Measurements from ENCODE around the gene RNF220.

RNF220 gene

GRCh38 chr1:44636688-44637598, 231.9 kb downstream of the RNF220 start:
- no peak for DNase-seq (ENCODE audit: low read depth)

DNA sequence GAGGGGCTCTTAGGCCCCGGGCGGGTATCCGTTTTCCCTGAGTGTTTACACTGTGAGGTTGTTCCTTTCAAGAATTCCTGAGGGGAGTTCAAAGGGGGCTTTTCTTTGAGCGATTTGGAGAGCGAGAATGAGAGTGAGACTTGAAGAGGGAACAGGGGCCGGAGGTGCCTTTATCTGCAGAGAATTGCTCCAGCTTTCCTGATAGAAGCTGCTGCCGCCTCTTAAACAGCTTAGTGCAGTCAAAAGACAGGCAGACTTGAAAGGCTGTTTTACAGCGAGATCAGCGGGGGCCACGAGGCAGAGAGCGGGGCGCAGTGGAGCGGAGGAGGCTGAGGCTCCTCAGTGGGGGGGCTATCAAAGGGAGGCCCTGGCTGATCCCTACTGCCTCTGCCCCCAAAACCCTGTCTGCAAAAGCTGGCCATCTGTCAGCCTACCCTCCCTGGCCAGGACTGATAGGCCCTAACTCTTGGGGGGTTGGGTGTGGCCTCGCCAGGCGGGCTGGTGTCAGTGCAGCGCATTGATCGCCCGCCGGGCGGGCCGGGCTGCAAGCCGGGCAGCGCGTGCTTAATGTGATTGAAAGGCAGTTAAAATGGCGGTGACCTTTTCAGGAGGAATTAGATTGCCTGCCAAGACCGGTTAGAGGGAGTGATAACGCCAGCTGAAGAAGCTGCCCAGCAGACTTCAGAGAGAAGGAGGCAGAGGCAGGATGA, 232.8 kb downstream of the RNF220 start:
- DNase-seq (ENCODE audit: low read depth), result no peak

DNA sequence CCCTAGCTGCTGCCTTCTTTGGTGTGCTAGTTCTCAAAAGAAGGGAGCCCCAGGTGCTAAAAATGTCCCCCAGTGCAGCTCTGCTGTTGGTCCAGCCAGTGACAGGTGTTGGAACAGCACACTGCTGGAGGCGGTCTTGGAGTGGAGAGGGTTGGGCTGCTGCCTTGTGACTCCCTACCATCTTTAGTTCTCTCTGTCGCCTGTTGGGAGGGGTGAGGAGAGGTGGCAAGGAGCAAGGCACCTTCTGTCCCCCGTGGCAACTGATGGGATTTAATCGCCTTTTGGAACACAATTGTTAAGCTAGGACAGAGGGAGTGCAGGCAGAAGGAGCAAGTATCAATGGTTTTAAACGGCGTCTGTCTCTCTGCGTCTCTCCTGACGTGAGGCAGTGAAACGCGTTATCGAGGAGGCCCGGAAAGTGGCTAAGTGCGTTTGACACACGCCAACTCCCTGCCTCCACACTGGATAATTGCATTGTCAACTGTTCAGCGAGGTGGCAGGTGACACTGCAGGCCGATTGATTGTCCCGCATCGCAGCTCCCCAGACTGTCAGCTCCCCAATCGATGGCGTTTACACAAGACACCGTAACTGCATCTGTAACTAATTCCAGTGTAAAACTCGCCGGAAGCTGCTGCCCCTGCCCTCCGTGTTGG, 235.3 kb downstream of the RNF220 start:
- DNase-seq (ENCODE audit: low read depth), result no peak

DNA sequence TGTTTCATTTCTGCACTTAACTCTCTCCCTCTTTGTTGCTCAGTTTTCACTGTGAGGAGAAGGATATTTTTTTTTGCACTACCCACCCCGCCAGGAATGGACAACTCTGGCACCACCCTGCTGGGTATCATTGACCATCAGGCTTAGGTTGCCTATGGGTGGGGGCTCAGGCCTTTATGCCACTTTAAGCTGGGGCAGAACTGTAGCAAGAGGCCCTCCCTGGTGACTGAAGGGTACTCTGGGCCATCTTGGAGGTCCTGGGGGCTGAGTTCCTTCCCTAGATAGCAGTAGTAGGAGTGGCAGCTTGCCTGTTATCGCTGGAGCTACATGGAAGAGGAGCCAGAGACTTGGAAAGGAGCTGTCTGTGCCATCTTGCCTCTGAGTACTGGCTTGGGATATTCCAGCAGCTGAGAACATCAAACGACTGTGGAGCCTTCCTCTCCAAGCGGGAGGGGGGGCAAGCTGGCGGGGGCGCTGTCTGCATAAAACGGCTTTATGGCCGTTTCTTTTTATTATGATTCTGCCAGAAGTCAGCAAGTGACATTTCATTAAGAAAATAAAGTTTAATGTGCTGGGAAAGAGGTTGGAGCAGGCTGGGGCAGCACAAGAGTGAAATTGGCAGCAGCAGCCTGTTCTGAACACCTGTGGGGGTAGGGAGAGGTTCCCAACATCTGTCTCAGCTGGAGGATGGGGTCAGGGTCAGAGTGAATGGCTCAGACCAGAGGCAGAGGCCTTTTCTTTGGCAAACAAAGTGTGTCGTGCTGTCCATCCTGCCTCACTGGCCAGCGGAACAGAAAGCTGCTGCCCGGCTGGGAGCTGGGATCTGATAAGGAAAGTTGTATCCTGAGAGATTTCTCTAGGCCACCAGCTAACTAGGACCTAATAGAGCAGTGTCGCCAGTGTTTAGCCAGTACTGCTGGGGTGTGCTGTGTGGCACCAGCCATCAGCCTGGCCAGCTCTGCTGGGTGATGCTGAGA, 236.4 kb downstream of the RNF220 start:
- no peak for DNase-seq (ENCODE audit: low read depth)

GRCh38 chr1:44642255-44642654, 237.2 kb downstream of the RNF220 start:
- DNase-seq (ENCODE audit: low read depth), result no peak

DNA sequence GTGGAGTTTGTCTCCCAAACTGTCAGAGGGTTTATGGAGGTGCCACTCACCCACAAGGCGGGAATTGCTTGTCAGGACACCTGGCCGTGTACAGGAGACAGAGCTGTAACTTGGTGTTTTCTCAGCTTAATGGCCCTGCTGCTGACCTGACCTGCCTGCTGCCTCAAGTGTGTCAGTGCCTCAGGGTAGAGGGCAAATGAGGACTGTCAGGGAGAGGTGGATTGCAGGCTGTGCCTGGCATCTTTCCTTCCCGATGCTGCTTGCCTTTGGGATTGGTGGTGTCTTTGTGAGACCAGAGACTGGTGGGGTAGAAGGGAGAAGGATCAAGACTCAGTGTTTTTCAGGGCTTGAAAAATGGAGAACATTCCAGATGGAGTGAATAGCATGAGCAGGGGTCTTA, 237.9 kb downstream of the RNF220 start:
- no peak for DNase-seq (ENCODE audit: low read depth)

DNA sequence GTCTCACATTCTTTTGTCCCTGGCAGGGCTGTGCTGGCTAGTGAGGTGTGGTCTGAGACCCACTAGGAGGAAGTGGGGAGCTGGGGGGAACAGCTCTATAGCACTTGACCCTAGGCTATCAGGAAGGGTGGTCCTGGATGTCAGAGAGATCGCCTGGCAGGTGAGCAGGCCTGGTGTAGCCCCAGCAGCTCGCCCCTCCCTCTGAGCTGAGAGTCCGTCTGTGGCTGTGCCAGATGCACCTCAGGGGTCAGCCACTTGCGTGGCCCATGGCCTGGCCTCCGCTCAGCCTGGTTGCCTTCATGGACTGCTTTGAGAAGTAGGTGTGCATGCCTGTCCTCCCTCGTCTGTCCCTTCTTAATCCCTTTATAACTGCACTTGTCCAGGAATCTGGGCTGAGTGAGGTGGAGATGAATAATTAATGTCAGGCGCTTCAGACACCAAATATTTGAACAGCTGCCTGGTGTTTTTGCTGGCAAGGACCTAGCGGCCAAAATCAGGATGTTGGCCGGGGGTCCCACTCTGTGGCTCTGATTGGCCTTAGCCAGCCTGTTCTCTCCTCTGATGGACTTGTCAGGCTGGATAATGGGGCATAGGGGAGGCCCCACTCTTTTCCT, 238.8 kb downstream of the RNF220 start:
- no peak for DNase-seq (ENCODE audit: low read depth)

DNA sequence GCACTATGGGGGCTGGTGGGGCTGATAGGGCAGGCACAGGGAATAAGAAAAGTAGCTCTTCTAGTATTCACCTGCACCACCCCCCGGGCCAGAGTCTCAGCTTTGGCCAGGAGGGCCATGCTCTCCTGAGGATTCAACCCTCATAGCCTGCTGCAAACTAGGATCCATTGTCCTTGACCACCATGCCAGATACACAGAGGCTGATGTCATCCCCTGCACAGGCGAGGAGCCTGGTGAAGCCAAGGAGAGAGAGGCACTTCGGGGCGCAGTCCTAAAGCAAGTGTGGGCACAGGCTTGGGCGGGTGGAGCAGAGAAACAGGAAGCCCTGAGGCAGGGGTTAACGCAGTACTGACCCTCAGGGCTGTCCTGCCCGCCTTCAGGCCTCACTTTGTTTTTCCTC, 239.8 kb downstream of the RNF220 start:
- DNase-seq (ENCODE audit: low read depth), result no peak

DNA sequence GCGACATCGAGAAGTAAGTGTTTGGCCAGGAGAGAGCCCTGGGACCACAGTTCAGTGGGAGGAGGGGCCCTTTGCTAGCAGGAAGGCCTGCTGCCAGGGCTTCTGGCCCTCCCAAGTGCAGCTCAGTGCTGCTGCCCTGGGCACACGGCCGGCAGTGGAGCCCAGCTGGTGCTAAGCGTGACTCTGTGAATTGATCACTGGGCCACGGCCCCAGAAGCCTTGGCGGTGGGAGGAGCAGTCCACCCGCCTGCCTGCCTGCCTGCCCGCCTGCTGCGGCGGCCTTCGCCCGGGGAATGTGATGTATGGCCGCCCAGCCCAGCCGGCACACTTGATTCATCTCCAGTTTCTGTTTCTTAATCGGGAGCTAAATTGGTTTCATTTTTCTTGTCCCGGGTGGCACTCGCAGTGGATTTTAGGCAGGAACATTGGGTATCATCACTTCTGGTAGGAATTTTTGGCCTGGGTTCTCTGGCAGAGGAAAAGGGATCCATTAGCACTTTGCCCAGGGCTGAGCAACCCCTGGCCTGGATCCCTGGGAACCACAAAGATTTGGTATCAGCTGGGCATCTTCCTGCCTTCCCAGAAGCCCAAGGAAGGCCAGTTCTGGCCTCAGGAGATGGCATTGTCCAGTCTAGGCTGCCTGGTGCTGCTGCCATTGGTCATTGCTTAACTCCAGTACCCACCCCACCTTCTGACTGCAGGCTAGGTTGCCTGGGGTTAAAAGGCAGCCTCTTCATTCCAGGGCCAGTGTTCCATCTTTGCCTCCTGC, 240.6 kb downstream of the RNF220 start:
- DNase-seq (ENCODE audit: low read depth), result no peak

DNA sequence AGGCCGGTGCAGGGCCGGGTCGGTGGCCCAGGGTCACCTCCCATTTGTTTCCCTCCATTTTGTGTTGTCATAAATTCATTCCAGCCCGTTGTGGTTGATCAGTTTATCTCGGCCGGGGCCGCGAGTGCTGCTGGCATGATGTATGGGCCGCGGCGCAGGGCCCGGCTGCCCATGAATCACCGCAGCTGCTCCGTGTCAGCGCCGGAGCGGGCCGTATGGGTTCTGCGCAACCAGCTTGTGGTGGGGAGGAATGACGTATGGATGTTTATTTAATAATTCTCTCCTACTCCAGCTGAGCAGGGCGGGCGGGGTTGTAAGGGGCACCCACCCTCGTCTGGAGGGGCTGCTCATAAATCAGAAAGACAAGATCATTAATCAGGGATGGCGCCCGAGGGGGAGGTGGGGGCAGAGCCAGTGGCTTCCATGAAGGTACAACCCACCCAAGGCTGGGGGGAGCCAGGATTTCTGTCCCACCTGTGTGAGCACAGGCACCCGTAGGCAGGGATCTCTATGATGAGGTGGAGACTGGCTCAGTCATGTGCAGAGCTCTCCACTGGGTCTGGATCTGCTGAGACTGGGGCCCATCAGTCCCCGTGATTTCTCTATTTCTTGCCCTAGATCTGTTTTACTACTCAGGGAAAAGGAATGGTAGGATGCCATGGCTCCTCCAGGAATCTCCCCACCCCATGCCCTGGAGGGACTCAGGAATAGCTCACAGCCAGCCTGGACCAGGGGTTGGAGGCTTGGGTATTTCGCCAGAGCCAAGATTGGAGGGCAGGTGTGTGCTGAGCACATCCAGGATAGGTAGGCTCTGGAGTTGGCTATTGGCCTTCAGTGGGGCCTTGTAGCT, 241.4 kb downstream of the RNF220 start:
- no peak for DNase-seq (ENCODE audit: low read depth)

DNA sequence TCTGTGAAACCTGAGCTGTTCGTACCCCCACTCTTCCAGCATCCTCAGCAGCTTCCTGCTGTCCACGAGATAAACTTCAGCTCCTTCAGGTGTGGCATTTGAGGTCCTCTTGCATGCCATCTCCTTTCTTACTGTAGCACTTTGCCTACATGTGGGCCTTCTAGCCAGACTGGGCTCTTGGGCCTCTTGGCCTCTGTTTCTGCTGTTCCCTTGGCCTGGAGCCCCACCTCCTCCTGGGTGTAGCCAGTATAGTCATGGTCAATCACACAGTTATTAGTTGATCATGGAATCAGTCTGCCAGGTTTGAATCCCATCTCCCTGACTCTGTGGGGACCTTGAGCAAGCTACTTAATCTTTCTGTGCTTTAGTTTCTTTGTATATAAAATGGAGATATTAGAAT, 242.8 kb downstream of the RNF220 start:
- DNase-seq (ENCODE audit: low read depth), result no peak

DNA sequence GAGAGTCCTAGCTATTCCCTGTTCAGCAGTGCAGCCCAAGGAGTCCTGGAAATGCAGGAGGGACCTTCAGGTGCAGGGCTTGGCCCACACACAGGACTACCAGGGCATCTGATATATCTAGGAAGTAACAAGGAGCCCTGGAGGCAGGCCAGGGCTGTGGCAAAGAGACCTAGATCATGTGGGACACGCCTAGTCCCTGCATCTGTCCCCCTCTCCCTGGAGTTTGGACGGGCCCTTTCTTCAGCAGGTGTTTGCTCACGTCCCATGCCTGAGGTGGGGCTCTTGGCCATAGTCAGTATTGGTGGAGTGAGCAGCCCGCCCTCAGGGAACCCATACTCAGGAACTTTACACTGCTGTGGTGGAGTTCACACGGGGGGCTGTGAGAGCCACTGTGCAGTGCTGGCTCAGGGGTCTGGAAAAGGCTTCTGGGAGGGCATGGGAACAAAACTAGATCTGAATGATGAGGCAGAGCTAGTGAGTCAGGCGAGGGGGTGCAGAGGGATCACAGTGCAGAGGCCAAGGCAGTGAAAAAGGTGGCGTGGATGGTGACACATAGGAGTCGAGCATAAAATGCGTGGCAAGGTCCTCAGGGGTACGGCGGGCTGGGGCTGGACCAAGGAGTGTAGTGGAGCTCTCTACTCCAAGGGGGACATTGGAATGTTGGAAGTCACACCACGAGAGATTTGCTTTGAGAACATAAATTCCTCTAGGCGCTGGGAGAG, 243.6 kb downstream of the RNF220 start:
- no peak for DNase-seq (ENCODE audit: low read depth)

DNA sequence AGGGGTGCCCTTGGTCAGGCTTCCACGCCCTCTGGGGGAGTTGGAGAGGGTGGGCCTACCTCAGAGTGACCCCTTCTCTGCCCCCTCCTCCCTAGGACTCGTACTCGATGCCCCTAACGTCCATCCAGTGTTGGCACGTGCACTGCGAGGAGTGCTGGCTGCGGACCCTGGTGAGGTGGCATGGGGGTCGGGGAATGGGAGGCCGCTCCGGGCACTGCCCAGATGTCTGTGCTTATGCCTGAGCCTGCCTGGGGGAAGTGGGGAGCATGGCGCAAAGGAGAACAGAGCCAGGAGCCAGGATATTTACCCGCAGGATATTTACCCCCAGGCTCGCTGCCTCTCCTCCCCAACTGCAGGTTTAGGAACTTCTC, 244.7 kb downstream of the RNF220 start:
- no peak for DNase-seq (ENCODE audit: low read depth)

- DNase-seq (ENCODE audit: low read depth), result no peak
Measured at GRCh38 chr1:44650159-44650831, 245.2 kb downstream of the RNF220 start.

- no peak for DNase-seq (ENCODE audit: low read depth)
Measured at GRCh38 chr1:44651069-44651468, 246.0 kb downstream of the RNF220 start.

DNA sequence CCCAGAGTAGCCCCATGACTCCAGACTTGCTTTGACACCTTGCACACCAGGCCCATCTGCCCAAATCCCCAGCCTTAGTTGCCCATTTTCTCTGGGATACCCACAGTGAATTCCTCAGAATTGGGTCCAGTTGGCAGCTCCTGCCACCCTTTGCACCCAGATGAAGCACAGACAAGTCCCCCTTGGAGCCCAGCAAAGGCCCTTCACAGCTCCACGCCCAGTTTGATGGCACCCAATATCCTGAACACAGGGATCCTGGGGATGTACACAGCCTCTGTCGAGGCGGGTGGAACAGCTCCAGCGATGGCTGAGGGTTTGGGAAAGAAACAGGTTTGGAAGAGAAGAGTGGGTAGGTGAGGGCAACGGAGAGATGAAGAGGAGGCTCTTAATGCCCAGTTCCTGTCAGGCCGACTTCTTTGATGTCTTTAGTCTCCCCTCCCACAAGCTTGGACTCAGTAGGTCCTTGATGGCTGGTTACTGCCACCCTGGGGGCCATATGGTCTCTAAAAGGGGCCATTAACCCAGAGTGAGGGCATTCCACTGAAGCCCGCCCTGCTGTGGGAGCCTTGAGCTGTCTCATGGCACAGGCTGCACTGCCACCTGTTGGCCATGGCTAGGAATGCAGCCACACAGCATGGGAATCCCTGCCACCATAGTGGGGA, 247.5 kb downstream of the RNF220 start:
- DNase-seq (ENCODE audit: low read depth), result no peak

- no peak for DNase-seq (ENCODE audit: low read depth)
Measured at GRCh38 chr1:44653107-44653964, 248.3 kb downstream of the RNF220 start.
